Endothelial cell of umbilical vein (primary cell): ENCODE results near the gene NDUFA8. TPM values are rescaled to one million over a fixed set of nuclear protein-coding genes. Genes with fewer than 3 reads are reported as not detected.

Experiments used
- BruUV-seq: library from RNA; stranded (reverse); fragments of 400-500 nt; replicated peaks from 2 replicates; lab custom pipeline; 2021; lab: Mats Ljungman, UMichigan
- CTCF ChIA-PET: fragments of 300-600, 350-600 bp; sonication (Branson Sonifier 250); formaldehyde crosslinking; loops from one replicate; lab custom pipeline; 2021; ENCODE audit warnings: antibody characterized with exemption, inconsistent platforms; lab: Charles Lee
- POLR2A ChIA-PET: fragments of 300-600, 350-600 bp; sonication (Branson Sonifier 250); formaldehyde crosslinking; loops from one replicate; lab custom pipeline; 2021; ENCODE audit warnings: antibody characterized with exemption, inconsistent platforms; lab: Charles Lee
- DNase-seq: peaks from one replicate; pipeline ENCODE4 v3.0.0-alpha.2; 2011; ENCODE audit warnings: low read depth, low spot score
- FAIRE-seq: peaks from 2 replicates; lab custom pipeline; 2011; peaks lifted over from hg19 to GRCh38; lab: Jason Lieb, UNC
- H2AFZ ChIP-seq: 2 replicates; pipeline ENCODE4 v1.6.0; 2012; ENCODE audit warnings: low read depth, low read length, control low read depth, inconsistent platforms
- H3K27ac ChIP-seq: 2 replicates; pipeline ENCODE4 v1.5.1; 2011; ENCODE audit warnings: low read depth, mild to moderate bottlenecking, control low read depth, low read length, moderate library complexity; ENCODE audit not compliant: insufficient read depth
- H3K27me3 ChIP-seq, 2 experiments: 2 replicates each; pipeline versions ENCODE4 v1.6.0 to v1.6.1; 2011; ENCODE audit warnings: low read length in 2 of 2, mixed read lengths in 1 of 2; ENCODE audit not compliant: control insufficient read depth in 2 of 2, insufficient read depth in 2 of 2
- H3K36me3 ChIP-seq, 2 experiments: 2 replicates in 1 of 2; 3 replicates in 1 of 2; pipeline ENCODE4 v1.5.1; 2011; ENCODE audit warnings: low read length in 2 of 2, mild to moderate bottlenecking in 1 of 2, moderate library complexity in 1 of 2; ENCODE audit not compliant: control insufficient read depth in 2 of 2, insufficient read depth in 2 of 2; ENCODE audit errors: extremely low read depth in 1 of 2
- H3K4me1 ChIP-seq: 3 replicates; pipeline ENCODE4 v1.5.1; 2011; ENCODE audit warnings: mild to moderate bottlenecking, low read length; ENCODE audit not compliant: control insufficient read depth, insufficient read depth; ENCODE audit errors: extremely low read depth
- H3K4me2 ChIP-seq: 2 replicates; pipeline ENCODE4 v1.6.1; 2011; ENCODE audit warnings: low read length, control low read depth, mixed read lengths; ENCODE audit not compliant: insufficient read depth
- H3K4me3 ChIP-seq, 3 experiments: fragments of 200-600 bp in 1 of 3; sonication (generic), shearing (Covaris generic) in 1 of 3; replicated peaks in 1 of 3; 2 replicates each; pipeline ENCODE4 v1.5.1; 2011 to 2016; ENCODE audit warnings: control low read depth in 3 of 3, low read length in 3 of 3, mild to moderate bottlenecking in 2 of 3, inconsistent platforms in 1 of 3, low read depth in 1 of 3, moderate library complexity in 1 of 3; ENCODE audit not compliant: insufficient read depth in 1 of 3
- H3K79me2 ChIP-seq: 2 replicates; pipeline ENCODE4 v1.6.0; 2012; ENCODE audit warnings: low read length, inconsistent platforms; ENCODE audit not compliant: control insufficient read depth, insufficient read depth
- H3K9ac ChIP-seq: replicated peaks from 2 replicates; pipeline ENCODE3; 2011; ENCODE audit warnings: low read length, control low read depth; ENCODE audit not compliant: insufficient read depth; ENCODE audit errors: extremely low read depth
- H3K9me1 ChIP-seq: replicated peaks from 3 replicates; pipeline ENCODE4 v1.6.0; 2011; ENCODE audit warnings: mild to moderate bottlenecking, low read length; ENCODE audit not compliant: control insufficient read depth, insufficient read depth; ENCODE audit errors: extremely low read depth
- H3K9me3 ChIP-seq: replicated peaks from 2 replicates; pipeline ENCODE4 v1.5.1; 2012; ENCODE audit warnings: low read length, inconsistent platforms; ENCODE audit not compliant: control insufficient read depth, insufficient read depth
- H4K20me1 ChIP-seq: replicated peaks from 2 replicates; pipeline ENCODE3; 2011; ENCODE audit warnings: mild to moderate bottlenecking, low read length; ENCODE audit not compliant: control insufficient read depth, insufficient read depth; ENCODE audit errors: extremely low read depth
- EZH2 ChIP-seq: IDR thresholded peaks from 2 replicates; pipeline ENCODE4 v1.6.1; 2012; ENCODE audit warnings: borderline replicate concordance, low read depth, mild to moderate bottlenecking, moderate library complexity, low read length, inconsistent platforms; ENCODE audit not compliant: severe bottlenecking
- FOS ChIP-seq: IDR thresholded peaks from 2 replicates; pipeline ENCODE4 v1.6.1; 2011; ENCODE audit warnings: mild to moderate bottlenecking, low read length, moderate library complexity, borderline replicate concordance; ENCODE audit not compliant: insufficient read depth
- GATA2 ChIP-seq: IDR thresholded peaks from 2 replicates; pipeline ENCODE4 v1.7.0; 2011; ENCODE audit warnings: low read depth, mild to moderate bottlenecking, moderate library complexity, mixed read lengths, low read length; ENCODE audit not compliant: insufficient read length, insufficient read depth
- JUN ChIP-seq: IDR thresholded peaks from 2 replicates; pipeline ENCODE4 v1.6.1; 2011; ENCODE audit warnings: borderline replicate concordance, low read depth; ENCODE audit not compliant: insufficient read length, insufficient read depth
- MYC ChIP-seq: IDR thresholded peaks from one replicate; pipeline ENCODE4 v1.6.1; 2011; ENCODE audit warnings: mild to moderate bottlenecking, low read depth, low read length
- POLR2A ChIP-seq: IDR thresholded peaks from 2 replicates; pipeline ENCODE4 v1.6.1; 2012; ENCODE audit warnings: low read depth, mild to moderate bottlenecking, control low read depth, low read length
- POLR2AphosphoS5 ChIP-seq: IDR thresholded peaks from 2 replicates; pipeline ENCODE4 v1.6.1; 2012; ENCODE audit warnings: low read depth, mild to moderate bottlenecking, control low read depth, low read length, moderate library complexity; ENCODE audit not compliant: insufficient read depth
- dilution Hi-C: fragments of 300-500 bp; cut with MboI; formaldehyde crosslinking; loops from one replicate; pipeline ENCODE4 v1.15.0; 2019; ENCODE audit warnings: low sequenced_read_pairs; ENCODE audit not compliant: extremely low pct_ligation_motif_present
- intact Hi-C: fragments of 100-400 bp; cut with micrococcal nuclease; formaldehyde crosslinking; loops from one replicate; pipeline ENCODE4 v1.10.0; 2022
- polyA plus RNA-seq, 4 experiments: library from polyadenylated mRNA; depleted of rRNA in 3 of 4; stranded (reverse) in 3 of 4; unstranded in 1 of 4; fragments of >200 nt; gene quantifications; 2 replicates each; pipeline versions ENCODE4 v1.2.1 to v1.2.3, GENCODE V29; 2011 to 2012; ENCODE audit warnings: missing spikeins in 1 of 4
- total RNA-seq: library from RNA; stranded (reverse); gene quantifications from 2 replicates; pipeline ENCODE4 v1.2.3, GENCODE V29; 2021
- TF ChIP-seq, protein P1 (sequence below), 2 donors: IDR thresholded peaks; 1 replicate in 1 of 2; 2 replicates in 1 of 2; pipeline ENCODE4 v1.5.1; 2011; ENCODE audit warnings: low read length in 2 of 2, mild to moderate bottlenecking in 2 of 2, moderate library complexity in 2 of 2, control low read depth in 1 of 2, inconsistent platforms in 1 of 2, low read depth in 1 of 2; ENCODE audit not compliant: insufficient read depth in 1 of 2; ENCODE audit errors: extremely low read depth in 1 of 2
- TF ChIP-seq, protein P2 (sequence below): IDR thresholded peaks from 2 replicates; pipeline ENCODE4 v1.6.1; 2011; ENCODE audit not compliant: insufficient read depth, insufficient read length

NDUFA8 gene
- total and polyA plus RNA-seq, 2 donors (not counting 3 experiments of a cell fraction or from before 2014, with no cell fraction given) = 68.2 to 100 TPM

DNA sequence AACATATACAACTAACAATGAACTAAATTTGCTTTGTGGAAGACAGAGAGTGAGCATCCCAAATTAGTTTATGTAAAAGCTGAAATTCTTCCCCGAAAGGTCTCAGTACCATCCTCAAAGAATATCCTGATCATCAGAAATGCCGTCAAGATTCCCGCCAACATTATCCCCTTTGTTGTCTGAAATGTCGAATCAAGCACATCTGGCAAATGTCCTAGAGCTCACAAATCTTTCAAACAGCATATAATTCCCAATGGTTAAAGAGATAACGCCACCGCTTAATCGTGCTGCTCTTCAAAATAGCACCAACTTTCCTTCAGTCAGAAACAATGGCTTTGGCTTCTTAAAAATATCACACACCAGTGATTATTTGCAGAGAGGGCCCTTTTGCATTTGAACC, 23.9 kb upstream of the NDUFA8 start:
- FAIRE-seq (no peak), DNase-seq (no peak)
- Histone ChIP-seq H3K36me3 (no peaks in the 10 kb centered on the region), H3K9me1 (no peaks in the 10 kb centered on the region), H3K9ac (no peak overlapping the region), H3K4me1 (no peaks in the 10 kb centered on the region), H3K79me2 (no peaks in the 10 kb centered on the region), H3K4me3 (no peak overlapping the region), H3K4me2 (no peak overlapping the region), H3K9me3 (no peaks in the 10 kb centered on the region), H3K27me3 (peaks cover 10 to 24% of the 10 kb centered on the region in 2 experiments), H2AFZ (no peak overlapping the region), H4K20me1 (no peaks in the 10 kb centered on the region), H3K27ac (no peak overlapping the region)
- intact Hi-C loops (no loop called here), dilution Hi-C loops (no loop called here)
- POLR2A ChIA-PET = no interaction called here
- CTCF ChIA-PET = interaction anchor here (1.4 to 2.1 kb wide), 3 partner anchors 8 to 84 kb away, joined by 3 to 6 read pairs (median 3); no protein-coding TSS in a partner anchor
- no TSS peak for BruUV-seq
- no peak for TF ChIP-seq EZH2
- no peak for TF ChIP-seq FOS
- no peak for TF ChIP-seq GATA2
- TF ChIP-seq POLR2A = no peak
- TF ChIP-seq, protein P1, sequence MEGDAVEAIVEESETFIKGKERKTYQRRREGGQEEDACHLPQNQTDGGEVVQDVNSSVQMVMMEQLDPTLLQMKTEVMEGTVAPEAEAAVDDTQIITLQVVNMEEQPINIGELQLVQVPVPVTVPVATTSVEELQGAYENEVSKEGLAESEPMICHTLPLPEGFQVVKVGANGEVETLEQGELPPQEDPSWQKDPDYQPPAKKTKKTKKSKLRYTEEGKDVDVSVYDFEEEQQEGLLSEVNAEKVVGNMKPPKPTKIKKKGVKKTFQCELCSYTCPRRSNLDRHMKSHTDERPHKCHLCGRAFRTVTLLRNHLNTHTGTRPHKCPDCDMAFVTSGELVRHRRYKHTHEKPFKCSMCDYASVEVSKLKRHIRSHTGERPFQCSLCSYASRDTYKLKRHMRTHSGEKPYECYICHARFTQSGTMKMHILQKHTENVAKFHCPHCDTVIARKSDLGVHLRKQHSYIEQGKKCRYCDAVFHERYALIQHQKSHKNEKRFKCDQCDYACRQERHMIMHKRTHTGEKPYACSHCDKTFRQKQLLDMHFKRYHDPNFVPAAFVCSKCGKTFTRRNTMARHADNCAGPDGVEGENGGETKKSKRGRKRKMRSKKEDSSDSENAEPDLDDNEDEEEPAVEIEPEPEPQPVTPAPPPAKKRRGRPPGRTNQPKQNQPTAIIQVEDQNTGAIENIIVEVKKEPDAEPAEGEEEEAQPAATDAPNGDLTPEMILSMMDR (IDR thresholded peaks at IDR 0.05; ENCODE audit: extremely low read depth in 1 of 2, insufficient read depth in 1 of 2, low read depth in 1 of 2, low read length in 2 of 2) = no peak
- TF ChIP-seq JUN = no peak
- TF ChIP-seq, protein P2, sequence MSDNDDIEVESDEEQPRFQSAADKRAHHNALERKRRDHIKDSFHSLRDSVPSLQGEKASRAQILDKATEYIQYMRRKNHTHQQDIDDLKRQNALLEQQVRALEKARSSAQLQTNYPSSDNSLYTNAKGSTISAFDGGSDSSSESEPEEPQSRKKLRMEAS = no peak
- no peak for TF ChIP-seq MYC
- no peak for TF ChIP-seq POLR2AphosphoS5
